GM18498 (cell line): ENCODE measurements around the gene ABCA12.
"Not testable (repeated sequence)": the region's sequence is repeated elsewhere in the genome, so short reads cannot be mapped to it uniquely, and the experiment has no call there.

Experiments used
- ATAC-seq: cut with Tn5 transposase; IDR thresholded peaks from one replicate; pipeline ENCODE4 v1.9.1; 2021; ENCODE audit warnings: mild to moderate bottlenecking, moderate library complexity; ENCODE audit not compliant: unreplicated experiment

Gene ABCA12, protein sequence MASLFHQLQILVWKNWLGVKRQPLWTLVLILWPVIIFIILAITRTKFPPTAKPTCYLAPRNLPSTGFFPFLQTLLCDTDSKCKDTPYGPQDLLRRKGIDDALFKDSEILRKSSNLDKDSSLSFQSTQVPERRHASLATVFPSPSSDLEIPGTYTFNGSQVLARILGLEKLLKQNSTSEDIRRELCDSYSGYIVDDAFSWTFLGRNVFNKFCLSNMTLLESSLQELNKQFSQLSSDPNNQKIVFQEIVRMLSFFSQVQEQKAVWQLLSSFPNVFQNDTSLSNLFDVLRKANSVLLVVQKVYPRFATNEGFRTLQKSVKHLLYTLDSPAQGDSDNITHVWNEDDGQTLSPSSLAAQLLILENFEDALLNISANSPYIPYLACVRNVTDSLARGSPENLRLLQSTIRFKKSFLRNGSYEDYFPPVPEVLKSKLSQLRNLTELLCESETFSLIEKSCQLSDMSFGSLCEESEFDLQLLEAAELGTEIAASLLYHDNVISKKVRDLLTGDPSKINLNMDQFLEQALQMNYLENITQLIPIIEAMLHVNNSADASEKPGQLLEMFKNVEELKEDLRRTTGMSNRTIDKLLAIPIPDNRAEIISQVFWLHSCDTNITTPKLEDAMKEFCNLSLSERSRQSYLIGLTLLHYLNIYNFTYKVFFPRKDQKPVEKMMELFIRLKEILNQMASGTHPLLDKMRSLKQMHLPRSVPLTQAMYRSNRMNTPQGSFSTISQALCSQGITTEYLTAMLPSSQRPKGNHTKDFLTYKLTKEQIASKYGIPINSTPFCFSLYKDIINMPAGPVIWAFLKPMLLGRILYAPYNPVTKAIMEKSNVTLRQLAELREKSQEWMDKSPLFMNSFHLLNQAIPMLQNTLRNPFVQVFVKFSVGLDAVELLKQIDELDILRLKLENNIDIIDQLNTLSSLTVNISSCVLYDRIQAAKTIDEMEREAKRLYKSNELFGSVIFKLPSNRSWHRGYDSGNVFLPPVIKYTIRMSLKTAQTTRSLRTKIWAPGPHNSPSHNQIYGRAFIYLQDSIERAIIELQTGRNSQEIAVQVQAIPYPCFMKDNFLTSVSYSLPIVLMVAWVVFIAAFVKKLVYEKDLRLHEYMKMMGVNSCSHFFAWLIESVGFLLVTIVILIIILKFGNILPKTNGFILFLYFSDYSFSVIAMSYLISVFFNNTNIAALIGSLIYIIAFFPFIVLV (N-terminal part only)

DNA sequence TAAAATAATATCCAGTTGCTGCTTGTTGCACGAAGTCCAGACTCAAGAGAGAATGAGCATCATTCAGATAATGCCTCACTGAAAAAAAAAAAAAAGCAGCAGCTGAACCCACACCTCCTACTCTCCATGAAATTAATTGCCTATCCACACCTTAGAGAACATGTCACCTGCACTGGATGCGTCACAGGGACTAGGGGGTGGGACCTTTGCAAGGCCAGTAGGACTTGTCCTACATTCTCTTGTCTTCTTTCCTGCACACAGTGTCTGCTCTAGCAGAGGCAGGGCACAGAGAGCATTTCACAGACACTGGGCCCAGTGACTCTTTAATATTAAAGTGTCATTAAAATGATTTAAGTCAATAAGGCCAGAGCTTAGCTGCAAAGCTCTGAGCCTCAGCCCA is at the start of gene ABCA12:
TSS of gene ABCA12 (minus strand) at position 148 of the 400 bp plus-strand sequence. CDS start 418 bp downstream, outside the sequence.
- ATAC-seq, result no peak

DNA sequence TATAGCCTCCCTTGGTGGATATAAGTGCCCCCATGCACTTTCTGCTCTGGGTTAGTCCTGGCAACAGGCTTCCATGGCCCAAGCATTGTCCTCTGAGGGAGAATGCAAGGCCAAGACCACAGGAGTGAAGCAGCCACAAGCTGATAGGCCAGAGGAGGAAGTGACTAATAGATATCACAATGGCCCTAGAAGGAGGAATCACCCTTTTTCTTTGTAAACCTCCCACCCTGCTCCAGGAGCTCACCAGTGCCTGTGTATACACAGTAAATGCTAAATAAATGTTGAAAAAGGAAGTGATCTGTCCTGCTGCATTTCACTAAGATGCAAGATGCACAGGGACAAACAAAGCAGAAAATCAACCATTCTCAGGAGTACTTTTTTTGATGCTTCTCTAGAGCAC is 49.7 kb upstream of the ABCA12 start:
- no peak for ATAC-seq

DNA sequence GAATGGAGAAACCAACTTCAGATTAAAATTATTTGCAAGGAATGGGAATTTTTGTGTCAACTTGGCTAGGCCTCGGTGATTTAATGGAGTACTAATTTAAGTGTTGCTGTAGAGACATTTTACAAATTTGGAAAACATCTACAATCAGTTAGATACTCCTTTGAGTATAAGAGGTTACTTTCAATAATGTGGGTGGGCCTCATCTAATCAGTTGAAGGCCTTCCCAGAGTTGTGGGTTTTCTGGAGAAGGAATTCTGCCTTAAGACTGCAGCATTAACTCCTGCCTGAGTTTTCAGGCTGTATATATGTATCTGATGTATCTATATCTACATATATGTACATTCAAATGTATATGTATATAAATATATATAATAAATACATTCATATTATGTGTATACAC is 47.6 kb upstream of the ABCA12 start:
- no peak for ATAC-seq

DNA sequence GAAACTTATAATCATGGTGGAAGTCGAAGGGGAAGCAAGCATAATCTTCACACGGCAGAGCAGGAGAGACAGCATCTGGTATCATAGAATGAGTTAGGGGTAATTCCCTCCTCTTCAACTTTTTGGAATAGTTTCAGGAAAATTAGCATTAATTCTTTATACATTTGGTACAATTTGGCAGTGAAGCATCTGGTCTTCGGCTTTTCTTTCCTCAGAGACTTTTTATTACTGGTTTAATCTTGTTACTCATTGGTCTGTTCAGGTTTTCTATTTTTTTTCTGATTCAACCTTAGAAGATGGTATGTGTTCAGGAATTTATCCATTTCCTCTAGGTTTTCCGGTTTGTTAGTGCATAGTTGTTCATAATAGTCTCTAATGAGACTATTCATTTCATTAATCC is 39.7 kb upstream of the ABCA12 start:
- no peak for ATAC-seq

DNA sequence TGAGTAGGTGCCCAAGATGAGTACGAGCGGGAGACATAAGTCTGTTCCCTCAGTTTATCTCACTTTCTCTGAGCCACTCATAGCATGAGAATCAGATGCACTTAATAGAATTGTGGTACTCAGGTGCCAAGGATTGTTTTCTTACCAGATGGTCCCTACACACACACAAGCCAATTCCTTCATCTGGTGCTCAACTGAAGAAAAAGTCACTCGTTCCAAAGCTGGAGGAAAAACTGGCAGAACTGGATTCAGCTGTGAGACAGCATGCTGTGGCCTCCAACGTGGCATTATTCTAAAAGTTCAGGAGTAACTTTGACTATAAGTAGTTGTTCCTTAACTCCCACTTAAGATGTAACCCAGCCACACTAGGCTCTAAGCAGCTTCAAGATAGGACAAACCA is 33.4 kb upstream of the ABCA12 start:
- no peak for ATAC-seq

DNA sequence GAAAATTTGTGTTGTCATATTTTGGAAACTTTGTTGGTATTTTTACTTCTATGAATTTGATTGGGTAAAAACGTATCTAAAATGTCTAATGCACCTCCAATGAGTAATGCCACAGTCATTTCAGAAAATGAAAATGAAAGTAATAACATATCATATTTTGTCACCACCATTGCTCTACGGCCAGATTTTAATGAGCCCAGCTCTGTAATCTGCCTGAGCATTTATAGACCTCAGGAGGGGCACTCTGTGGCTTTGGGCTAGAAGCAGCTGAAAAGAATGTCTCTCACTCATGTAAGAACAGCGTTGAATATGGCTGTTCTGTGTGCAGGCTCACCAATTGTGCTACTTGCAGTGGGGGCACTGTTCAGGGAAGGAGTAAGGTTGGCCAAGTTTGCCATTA is 32.7 kb upstream of the ABCA12 start:
- ATAC-seq, result peak; percentile 85

DNA sequence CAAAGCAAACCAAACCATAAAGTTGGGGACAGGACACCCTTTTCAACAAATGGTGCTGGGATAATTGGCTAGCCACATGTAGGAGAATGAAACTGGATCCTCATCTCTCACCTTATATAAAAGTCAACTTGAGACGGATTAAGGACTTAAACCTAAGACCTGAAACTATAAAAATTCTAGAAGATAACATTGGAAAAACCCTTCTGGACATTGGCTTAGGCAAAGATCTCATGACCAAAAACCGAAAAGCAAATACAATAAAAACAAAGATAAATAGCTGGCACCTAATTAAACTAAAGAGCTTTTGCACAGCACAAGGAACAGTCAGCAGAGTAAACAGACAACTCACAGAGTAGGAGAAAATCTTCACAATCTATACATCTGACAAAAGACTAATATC is 28.1 kb upstream of the ABCA12 start:
- ATAC-seq, result not testable (repeated sequence)

DNA sequence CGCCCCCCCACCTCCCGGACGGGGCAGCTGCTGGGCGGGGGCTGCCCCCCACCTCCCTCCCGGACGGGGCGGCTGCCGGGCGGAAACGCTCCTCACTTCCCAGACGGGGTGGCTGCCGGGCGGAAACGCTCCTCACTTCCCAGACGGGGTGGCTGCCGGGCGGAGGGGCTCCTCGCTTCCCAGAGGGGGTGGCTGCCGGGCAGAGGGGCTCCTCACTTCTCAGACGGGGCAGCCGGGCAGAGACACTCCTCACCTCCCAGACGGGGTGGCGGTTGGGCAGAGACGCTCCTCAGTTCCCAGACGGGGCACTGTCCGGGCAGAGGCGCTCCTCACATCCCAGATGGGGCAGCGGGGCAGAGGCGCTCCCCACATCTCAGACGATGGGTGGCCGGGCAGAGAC is 24.9 kb upstream of the ABCA12 start:
- ATAC-seq, result not testable (repeated sequence)

DNA sequence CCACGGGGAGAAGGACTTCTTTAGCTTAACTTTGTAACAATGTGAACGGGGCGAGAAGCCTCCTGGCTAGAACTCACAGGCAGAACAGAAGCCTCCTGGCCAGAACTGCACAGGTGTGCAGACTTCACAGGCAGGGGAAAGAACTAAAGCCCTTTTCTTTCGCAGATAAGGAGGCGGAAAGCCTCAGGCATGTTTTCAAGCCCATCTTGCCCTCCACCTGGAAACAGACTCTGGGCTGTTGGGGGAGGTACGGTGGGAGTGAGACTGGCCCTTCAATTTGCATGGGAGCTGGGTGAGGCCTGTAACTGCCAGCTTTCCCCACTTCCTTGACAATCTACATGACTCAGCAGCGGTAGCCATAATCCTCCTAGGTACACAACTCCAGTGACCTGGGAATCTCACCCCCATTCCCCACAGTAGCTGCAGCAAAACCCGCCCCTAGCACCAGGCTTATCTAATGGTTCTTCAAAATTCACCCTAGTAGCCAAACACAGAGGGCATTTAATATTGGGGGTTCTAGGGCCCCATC is 22.9 kb upstream of the ABCA12 start:
- no peak for ATAC-seq

DNA sequence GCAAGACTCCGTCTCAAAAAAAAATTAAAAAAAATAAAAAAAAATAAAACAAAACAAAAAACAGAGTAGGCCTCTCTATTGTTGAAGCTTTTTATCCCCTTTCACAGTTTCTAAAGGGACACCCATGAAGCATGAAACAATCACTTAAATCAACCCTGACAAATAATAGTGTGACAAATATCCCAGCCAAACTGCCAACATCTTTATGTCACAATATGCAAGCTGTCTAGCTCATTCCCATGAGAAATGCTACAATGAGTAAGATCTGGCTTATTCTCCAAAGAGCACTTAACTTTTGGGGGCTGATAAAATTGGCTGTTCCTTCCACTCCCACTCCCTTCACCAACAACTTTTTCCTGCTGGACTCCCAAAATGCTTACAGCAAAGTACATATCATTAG is 21.7 kb upstream of the ABCA12 start:
- ATAC-seq, result no peak

DNA sequence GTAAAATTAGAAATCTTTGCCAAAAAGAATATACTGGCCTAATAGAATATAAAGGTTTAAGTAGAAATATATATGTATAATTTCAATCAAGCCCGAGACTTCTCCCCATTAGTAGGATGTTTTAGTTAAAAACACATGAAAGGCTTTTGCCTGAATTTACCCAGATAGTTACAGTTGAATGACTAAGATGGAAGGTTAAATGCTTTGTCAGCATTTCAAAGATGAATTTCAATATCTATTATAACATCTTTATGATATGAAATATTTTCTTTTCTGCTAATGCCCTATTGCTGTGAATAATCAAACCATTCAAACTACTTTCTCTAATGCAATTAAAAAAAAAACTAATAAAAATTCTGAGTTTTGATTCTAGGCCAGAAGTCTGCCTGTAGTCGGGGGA is 18.0 kb upstream of the ABCA12 start:
- no peak for ATAC-seq

DNA sequence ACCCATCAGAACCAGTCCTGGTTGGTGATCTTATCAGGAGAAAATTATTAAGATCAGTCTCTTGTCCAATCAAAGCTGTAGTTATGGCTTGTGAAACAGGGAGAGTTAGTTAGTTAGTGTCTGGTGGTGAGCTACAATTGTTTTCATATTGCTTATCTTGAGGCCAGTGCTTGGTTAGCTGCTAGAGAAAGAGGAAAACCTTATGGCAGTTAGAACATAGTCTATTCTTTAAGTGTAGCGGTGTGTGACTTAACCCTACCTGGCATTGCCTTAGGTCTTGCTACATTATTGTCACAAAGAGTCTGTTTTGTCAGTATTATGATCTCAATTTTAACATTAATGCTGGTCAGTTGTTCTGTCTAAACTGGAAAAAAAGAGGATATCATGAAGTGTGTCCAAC is 11.5 kb upstream of the ABCA12 start:
- no peak for ATAC-seq

DNA sequence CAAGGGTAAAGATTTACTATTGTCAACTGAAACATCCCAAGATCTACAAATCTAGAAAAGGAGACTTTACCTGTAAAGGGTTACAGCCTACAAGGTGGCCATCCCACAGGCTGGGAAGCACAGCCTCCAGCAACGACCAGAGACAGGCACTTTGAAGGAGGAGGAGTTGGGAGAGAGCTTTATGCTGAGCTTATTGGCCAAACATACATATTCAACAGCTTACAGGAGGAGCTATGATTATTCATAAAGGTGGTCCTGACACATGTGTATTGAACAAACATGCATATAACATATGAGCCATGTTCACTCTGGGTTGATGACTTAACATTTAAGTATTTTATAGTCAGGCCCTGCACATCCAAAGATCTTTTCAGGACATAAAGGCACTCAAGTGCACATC is 11.1 kb upstream of the ABCA12 start:
- no peak for ATAC-seq

DNA sequence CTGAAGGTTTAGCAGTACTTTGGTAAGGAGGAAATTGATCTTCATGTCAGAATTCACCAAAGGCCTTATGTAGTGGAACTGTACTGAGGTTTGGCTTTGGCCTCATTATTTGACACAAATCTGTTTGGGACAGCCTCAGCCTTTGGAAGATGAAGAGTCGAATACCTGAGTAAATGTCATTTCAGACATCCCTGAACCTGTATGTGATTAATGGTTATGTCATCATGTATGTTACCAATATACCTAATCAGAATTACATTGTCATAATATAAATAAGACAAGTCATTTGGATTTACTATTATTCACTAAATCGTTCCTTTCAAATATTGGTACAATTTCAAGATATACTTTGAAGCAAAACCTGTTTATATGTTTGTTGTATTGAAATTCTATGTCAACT is 10.6 kb upstream of the ABCA12 start:
- ATAC-seq, result no peak

DNA sequence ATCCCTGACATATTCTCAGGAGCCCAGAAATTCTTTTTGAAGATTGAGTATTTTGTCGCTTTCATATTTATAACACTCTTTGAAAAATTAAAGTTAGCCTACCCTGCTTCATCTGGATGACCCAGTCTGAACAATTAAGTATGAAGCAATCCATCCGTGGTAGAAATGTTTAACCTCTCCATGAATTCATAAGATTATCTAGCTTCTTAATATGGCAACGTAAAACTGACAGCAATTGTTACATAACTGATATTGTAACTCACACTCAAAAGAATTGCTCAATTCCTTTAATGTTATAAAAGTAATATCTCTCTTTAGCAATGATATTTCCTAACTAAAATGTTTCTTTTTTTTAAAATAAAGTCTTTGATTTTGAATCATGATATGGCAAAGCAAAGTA is 7.2 kb upstream of the ABCA12 start:
- ATAC-seq, result no peak

DNA sequence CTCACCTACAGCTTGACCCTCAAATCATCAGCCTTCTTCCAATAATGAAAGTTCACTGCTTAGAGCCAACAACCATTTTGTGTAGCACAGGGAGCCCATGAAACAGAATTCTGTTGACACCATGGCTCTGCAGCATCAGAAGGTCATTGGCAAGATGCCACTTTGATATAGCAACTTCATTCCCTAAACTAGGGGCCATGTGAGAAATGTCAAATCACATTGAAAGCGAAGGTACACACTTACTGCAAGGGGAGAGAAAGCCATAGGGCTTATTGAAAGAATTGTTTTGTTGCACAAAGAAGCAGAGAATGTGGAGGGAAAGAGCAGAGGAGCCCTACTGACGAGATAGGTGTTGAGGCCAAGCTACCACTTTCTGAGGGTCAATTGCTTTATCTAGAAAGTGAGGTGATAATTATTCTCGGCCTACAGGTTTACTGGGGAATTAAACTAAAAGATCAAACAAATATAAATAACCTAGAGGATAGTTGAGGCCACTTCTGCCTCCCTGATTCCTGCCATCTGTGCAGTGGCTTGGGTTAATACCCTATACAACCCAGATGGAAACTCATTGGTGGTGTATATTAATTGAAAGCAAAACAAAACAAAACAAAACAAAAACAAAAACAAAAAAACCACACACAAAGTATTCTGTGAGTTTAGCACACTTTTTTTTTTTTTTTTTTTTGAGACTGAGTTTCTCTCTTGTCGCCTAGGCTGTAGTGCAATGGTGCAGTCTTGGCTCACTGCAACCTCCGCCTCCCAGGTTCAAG is 5.9 kb upstream of the ABCA12 start:
- no peak for ATAC-seq

DNA sequence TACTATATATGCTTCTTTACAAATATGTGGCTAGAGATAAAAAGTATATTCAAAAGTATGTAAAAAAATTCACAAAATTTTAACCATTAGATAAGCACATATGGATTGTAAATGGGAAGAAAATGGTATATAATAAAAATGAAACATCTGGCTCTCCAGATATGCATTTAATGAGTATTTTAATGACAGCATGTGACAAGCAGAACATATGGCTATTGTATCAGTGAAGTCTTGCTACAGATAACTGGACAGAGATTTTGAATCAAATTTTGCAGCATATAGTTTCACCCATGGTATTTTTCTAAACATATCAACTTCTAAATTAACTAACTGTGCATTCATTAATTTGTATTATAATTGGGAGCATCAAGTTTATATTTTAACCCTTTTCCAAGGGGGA is 5.0 kb upstream of the ABCA12 start:
- no peak for ATAC-seq

DNA sequence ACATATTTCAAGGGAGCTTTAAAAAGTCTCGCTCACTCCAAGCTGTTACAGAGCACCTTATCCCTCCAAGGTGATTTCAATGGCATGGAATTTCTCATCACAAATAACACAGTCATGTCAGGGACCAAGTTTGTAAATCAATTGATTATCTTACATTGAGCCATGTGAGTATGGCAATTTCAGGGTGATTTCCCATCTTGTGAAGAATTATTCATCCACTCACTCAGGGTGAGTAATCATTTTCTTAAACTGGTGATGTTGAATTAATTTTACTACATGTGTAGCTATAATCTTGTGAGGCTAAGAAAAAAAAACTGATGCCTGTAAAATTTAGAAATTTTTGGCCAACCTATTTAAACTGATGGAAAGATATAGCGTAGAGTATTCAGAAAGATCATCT is 3.3 kb upstream of the ABCA12 start:
- ATAC-seq, result no peak

DNA sequence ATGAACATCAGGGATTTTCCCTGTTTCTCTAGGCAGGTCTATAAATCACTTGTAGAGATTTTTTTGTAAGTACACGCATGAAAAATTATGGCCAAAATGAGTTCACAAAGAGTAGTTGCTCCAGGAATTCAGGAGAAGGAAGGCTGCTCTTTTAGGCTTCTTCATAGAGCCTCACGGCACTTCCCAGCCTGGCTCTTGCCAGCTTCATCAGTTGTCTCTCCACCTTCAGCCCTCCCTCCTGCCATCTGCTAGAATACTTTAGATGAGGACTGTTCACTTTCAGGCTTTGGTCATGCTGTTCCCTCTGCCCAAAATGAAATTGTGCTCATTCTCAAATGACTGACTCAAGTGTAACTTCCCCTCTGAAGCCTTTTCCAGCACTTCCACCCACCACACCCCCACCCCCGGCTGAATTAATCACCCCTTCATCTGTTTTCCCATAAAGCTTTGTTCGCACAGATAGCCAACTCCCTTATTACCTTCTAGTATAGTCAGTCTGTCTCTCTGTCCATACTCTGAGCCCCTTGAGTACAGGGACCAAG is 1.8 kb upstream of the ABCA12 start:
- ATAC-seq, result no peak

DNA sequence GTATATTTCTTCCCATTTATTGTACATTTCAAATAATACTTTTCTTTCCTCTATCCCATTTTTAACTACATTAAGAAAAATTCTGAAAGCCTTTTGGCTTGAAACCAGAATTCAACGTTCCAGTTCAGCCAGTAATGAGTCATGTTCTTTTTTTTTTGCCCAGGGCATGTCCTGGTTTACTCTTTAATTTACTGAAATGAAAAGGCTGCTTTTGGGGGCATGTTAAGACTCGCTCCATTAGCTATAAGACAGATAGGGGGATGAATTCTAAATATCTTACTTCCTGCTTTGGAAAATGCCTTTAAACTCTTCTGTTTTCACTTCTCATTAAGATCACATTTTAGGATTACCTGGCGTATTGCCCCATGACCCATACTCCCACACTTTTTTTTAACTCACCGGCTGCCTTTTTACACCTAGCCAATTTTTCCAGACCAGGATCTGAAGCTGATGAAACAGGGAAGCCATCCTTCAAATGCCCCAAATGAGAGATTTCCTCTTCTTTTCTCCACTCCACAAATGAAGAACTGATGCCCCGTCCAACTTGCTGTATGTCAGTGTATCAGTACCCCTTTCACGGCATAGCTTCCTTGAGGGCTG is 585 bp downstream of the ABCA12 start:
- no peak for ATAC-seq
